Fibroblast of gingiva (primary cell): ENCODE data around the gene C1orf52.

ENCODE experiments used
- DNase-seq: peaks from one replicate; pipeline ENCODE4 v3.0.0-alpha.2; 2011; ENCODE audit warnings: low read depth

Gene C1orf52

DNA sequence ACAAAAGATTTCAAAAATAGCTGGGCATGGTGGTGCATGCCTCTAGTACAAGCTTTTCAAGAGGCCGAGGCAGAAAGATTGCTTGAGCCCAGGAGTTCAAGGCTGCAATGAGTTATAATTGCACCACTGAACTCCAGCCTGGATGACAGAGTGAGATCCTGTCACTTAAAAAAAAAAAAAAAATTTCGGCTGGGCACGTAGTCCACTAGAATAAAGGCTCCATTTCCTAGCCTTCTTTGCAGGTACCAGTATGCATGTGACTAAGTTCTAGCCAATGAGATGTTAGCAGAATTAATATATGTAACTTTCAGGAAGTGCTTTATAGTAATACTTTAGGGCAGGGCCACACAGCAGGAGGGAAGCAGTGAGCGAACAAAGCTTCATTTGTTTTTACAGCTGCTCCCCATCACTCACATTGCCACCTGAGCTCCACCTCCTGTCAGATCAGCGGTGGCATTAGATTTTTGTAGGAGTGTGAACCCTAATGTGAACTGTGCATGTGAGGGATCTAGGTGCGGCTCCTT lies 29.8 kb downstream of the C1orf52 start:
- no peak for DNase-seq

DNA sequence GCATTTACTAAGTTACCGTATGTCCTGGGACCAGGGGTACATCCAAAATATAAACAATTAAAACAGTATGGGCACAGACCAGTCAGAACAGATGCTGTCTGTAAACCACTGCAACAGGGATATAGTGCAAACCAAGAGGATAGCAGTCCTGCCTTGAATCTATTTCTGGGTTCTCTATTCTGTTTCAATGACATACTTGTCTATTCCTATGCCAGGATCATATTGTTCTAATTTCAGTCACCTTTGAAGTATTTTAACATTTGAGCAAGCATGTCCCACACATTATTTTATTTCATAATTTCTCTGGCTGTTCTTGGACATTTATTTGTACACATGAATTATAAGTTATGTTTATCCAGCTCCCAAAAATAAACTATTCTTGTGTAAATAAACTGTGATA lies 30.5 kb downstream of the C1orf52 start:
- DNase-seq: peak; percentile 67

DNA sequence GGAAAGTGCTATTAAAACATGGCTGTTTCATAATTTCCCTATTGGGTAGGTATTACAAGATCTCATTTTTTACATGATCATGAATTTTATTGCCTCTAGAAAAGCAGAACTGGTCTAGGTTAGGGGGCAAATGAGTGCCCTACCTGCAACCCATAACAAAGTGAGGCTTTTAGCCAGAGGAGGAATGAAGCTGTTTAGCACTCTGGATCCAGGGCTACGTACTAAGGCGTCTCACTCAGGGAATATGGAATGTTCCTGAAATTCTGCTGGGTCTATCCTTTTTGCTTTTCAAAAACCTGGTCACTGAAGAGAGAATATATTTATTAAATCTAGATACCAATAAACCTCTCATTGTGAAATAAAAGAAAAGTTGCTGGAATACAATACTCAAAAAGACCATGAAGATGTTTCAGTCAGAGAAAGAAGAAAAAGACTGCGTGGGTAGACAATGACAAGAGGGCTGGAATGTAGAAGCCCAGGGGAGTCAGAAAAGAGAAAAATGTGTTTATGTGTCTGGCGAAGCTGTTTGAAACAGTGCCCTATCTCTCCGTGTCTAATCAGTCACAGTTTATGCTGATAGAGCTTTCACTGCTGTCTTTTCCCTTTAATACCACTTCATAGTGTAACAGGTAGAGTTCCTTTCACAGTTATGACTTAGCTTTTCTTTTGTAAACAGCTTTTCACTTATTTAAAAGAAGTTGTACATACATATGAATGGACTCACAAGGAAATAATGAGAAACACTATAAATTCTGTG lies 33.7 kb downstream of the C1orf52 start:
- DNase-seq: no peak

DNA sequence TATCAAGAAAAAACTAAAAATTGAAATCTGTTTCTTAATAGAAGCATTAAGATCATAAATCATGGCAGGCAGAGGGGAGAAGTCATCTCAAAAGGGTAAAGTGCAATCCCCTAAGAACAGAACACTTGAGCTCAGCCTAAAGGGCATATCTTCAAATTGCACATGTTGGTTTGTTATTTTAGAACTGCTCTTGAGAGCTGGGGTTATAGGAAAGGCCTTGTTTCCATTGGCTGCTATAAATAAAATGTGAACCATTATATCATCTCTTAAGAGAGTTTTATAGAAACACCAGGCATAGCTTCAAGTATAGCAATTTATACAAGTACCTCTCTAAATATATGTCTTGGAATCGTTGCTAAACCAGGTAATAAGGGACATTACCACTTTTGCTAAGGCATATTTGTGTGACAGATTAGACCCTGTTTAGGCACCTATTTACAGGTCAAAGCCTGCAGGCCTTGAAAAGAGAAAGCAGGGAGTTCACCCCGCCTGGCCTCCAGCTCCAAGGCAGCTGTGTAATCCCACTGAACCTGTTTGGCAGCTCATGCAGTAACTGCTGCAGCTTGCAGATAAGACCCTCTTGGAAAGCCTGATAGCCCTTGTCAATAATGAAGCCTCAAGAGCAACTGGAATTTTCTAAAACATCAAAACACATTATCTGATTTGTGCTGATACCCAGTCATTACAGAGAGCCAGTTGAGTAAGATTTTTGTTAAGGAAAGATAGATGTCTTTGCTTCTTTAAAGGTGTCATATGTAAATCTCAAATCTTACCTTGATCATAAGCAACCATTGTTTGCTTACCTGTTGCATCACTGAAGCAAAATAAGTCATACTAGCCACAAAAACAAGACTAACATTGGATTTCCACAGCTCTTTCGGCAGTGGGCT lies 34.5 kb downstream of the C1orf52 start:
- no peak for DNase-seq

DNA sequence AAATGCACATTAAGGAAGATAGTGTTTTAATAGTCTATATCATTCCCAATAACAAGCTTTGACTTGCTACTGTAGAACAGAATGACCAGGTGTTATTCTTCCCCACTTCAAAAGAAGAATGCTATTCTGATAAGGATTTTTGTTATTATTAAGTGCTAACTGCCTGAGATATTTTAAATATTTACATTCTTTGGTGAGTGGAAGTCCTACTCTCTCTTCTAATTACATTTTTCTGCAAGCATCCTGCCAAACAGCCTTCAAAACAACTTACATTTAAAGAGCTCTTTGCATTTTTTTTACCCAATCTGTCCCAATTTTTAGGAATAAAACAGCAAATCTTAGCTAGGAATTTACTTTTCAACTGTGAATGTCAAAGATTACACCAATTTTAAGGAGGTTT lies 35.2 kb downstream of the C1orf52 start:
- DNase-seq: no peak

DNA sequence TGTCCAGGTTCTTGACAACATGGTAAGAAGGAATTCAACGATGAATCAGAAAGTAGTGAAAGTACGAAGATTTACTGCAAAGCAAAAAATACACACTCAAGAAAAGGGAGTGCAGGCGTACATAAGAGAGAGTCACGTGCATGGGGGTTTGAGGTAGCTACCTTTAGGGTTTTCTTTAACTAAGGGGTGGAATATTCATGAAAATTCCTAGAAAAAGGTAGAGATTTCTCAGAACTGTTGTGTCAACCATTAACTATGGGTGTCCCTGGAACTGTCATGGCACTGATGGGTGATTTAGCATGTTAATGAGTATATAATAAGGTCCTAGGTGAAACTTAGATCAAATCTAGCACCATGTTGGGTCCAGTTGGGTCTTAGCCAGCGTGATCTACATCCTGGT lies 36.1 kb downstream of the C1orf52 start:
- no peak for DNase-seq

DNA sequence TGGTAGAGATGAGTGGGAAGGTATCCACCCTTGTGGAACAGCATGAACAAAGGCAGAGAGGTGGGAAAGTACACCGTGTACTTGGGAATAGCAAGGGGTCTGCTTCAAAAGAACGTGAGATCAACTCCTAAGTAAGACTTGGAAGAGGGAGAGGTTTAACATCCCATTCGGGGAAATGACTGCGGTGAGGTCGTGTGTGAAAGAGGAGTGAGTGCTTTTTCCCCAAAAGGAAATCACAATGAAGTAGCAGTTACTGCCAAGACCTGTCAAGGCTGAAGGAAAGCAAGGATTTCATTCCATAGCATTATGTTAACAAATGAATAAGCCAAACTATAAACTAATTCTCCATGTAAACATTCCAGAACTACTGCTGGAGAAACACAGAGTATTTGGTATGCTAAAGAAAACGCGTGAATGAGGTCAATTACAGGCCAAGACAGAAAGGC lies 38.7 kb downstream of the C1orf52 start:
- DNase-seq: peak; percentile 66

DNA sequence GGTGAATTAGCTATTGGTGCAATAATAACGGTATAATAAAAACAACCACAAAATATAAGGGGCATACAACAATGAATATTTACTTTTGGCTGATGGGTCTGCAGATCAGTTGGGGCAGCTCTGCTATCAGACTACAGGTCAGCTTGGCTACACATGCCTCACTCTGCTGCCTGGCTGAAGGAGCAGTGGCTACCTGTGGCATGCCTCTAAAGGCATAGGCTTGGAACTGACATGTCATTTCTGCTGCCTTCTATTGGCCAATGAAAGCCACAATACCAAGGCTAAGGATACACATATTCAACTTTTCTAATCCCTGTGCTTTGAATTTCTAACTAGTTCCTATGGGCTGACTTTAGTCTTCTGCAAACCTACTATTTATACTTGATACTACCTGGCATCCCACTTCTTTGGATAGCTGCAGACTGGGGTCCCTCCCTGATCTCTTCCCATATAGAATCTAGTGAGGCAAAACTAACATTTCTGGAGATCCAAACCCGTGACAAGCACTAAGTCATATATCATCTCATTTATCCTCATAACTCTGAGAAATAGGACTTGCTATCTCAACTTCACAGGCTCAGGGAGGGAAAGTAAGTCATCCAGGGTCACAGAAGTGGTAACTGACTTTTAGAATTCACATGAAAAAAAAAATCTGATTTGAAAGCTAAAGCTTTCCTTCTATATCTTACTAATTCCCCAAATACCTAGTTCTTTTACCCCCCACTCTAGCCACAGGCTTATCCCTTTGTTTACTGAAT lies 39.4 kb downstream of the C1orf52 start:
- DNase-seq: no peak

DNA sequence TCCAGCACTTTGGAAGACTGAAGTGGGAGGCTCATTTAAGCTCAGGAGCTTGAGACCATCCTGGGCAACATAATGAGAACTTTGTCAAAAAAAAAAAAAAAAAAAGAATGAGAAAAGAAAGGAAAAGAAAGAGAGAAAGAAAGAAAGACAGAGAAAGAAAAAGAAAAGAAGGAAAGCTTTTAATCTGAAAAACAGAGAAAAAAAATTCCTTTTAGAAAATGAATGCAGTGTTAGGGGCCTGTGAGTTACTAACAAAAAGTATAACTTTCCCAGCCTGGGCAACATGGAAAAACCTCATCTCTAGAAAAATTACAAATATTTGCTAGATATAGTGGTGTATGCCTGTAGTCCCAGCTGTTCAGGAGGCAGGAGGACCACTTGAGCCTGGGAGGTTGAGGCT lies 42.8 kb downstream of the C1orf52 start:
- no peak for DNase-seq

DNA sequence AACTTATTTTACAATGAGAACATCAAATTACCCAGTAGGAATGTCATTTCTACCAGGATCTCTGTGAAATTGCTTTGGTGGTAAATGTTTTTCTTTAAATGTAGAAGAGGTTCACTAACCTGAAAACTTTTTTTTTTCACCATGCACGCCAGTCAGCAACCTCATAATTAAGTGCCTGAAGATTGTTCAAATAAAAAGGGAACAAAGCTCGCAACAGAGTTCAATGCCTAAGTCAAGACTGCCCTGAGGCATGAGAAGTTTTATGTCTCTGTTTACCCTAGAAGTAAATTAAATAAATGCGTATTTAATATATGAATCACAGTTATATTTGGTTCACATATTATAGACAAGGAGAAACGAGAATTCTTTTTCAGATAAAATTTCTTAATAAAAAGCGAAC lies 44.8 kb downstream of the C1orf52 start:
- no peak for DNase-seq

DNA sequence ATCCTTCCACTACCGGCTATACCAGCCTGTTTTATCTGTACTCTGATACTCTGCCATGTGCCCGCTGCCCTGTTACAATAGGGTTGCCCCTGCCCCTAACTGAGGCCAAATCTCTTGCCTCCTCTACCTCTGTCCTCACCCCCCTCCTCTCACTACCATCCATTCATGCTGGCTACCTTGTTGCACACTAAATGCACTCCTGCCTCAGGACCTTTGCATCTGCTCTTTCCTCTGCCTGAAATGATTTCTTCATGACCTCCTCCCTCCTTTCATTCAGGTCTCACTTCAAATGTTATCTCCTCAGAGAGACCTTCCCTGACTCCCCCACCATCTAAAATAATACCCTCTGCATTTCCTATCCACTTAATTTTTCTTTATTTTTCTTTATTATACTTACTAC lies 51.0 kb downstream of the C1orf52 start:
- no peak for DNase-seq

DNA sequence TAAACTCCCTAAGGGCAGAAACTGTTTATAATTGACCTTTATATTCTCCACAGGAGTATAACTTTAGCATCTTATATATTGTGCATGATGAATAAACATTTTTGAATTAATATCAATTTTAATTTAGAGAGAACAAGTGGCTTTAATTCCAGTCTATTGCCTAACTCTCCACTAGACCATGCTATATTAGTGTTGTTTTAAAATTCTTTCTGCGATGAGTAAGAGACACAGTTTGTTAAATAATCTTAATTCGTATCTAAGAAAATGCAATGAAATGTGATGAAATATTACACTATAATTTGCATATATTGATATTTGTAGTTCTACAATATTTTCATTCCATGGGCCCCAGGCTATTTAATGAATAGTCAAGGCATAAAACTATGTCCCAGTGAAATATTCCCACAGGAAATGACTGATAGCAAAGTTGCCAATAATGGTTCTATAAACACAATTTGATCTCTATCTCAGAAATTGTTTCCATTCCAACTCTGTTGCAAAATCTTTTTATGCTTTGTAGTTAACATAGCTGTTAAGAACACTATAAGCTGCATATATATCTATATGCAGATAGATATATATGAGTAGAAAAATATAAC lies 55.8 kb downstream of the C1orf52 start:
- DNase-seq: peak; percentile 61

DNA sequence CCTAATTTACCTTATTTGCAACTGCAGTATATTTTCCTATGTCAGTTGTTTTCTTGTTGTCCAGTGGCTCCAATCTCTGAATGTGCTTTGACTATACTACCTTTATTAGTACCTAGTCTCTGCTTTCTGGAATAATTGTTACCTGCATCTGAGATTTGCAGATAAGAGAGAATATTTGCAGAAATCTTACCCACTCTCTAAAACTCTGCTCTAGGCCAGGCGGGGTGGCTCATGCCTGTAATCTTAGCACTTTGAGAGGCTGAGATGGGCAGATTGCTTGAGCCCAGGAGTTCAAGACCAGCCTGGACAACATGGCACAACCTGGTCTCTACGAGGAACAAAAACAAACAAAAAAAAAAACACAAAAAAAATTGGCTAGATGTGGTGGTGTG lies 56.6 kb downstream of the C1orf52 start:
- no peak for DNase-seq

DNA sequence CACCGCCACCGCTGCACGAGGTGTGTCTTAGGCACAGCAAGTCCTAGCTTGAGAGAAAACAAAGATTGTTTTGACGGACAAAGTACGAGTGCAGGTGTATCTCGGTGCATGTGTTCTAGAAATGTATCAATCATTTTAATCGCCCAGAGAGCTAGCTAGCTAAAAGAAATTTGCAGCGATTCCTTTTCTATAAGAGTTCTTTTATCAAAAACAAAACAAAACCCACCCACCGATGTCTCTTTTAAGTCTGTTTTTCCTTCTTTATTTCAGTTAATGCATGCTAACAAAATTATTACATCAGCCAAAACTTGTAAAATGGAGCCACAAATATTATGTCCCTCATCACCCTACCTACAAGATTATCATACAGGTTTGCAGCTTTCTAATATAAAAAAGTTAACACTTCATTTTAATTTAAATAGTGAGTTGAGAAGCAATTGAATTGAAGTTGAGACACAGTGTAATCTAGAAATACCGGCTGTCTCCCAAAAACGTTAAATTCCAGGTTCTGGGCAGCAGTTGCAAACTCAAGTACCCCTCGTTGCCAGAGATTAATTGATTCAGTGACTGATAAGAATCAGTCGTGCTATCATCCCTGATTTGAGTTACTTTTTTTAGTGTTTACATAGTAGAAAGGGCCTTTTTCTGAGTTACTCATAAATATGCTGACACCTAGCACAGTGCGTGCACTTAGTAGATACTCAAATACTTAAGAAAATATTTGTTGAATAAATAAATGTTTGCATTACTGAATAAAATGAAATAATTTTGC lies 57.2 kb downstream of the C1orf52 start:
- DNase-seq: no peak

DNA sequence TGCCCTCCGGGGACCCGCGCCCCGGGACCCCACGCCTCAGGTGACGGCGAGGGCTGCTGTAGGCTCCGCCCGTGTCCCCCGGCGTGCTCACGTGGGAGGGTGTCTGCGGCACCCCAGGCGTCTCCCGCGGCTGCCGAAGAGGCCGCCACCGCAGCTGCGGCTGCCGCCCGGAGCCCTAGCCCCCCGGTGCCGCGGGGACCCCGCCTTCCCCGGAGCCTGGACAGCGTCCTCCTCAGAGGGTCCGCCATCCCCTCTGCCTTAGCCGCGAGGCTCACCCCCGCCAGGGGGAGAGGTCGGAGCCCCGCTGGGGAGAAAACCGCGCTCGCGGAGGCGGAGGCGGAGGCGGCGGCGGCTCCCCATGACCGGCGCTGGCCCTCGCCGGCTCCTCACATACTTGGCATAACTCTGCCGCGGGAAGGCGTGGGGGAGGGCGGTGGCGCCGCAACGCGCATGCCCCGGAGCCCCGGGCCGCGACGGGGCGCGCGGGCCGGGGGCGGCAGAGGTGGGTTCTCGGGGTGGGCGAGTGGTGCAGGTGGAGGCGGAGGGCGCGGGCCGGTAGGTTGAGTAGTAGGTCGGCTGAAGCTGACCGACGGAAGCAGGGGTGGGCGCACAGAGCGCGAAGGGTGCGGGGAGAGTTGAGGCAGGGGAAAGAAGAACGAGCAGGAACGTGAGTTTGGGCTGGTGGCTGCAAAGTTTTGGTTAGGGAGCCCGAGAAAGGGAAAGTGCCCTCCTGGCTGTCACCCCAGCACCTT lies 57.9 kb downstream of the C1orf52 start:
- peak; percentile 48 for DNase-seq

DNA sequence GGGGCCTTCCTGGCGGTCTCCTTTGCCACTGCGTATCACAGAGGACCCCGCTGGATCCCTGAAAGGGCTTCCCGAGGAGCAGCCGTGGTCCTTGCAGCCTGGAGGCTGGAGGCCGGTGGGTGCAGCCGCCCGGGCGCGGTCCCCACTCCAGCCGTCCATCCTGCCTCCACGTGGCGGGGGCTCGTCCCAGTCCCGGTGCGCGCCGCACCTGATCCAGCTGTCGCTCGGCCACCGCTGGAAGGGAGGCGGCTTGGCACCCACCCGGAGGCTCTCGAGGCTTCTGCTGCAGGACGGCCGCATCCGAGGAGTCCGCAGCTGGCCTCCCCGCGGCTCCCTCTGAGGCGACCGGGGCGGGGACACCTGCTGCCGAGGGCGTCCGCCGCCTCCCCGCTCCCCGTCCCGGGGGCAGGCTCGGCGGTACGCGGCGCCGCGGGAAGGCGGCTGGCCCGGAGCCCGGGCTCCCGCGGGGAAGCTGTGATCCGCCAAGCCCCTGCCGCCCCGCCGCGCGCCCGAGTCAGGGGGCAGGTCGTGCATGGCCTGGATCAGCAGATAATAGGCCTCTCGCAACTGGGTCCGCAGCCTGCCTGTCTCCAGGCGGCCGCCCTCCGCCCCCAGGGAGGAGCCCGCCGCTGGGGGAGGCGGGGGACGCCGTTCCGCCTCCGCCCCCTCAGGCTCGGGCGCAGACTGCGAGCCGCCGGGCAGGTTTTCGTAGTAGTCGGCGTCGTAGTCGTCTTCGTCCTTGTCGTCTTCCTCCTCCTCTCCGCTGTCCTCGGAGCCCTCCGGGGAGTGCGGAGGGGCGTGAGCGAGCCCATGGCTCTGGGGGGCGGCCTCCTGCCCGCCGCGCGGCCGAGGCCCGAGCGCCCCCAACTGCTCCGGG lies 58.8 kb downstream of the C1orf52 start, which contains the start of gene SYDE2:
SYDE2 (minus strand) TSS at position 554 of the 877 bp plus-strand sequence; CDS start at position 534, 20 bp downstream.
- peak; percentile 70 for DNase-seq
